VCaP (cell line): ENCODE results near the gene GPC1.

Experiments
- H3K27ac ChIP-seq: fragments of 450-650 bp; 2 replicates; pipeline ENCODE4 v1.5.1; 2017
- CTCF ChIP-seq: fragments of 450-650 bp; conservative IDR thresholded peaks from 2 replicates; pipeline ENCODE4 v1.5.1; 2017; ENCODE audit warnings: mild to moderate bottlenecking, moderate library complexity

GPC1 gene

GRCh38 chr2:240412211-240412861 is 23.1 kb upstream of the GPC1 start:
- H3K27ac ChIP-seq: no peak overlapping the region
- no peak for TF ChIP-seq CTCF

- no peak for TF ChIP-seq CTCF
Observed at GRCh38 chr2:240412975-240413812, 22.3 kb upstream of the GPC1 start.

GRCh38 chr2:240413813-240414429 is 21.5 kb upstream of the GPC1 start:
- TF ChIP-seq CTCF: no peak
- H3K27ac ChIP-seq: no peak overlapping the region

More at GRCh38 chr2:240412975-240413812, 22.3 kb upstream of the GPC1 start:
- no peak overlapping the region for H3K27ac ChIP-seq

GRCh38 chr2:240416821-240417220 is 18.6 kb upstream of the GPC1 start:
- H3K27ac ChIP-seq: no peak overlapping the region
- no peak for TF ChIP-seq CTCF

GRCh38 chr2:240418311-240418710 is 17.2 kb upstream of the GPC1 start:
- H3K27ac ChIP-seq: no peak overlapping the region
- no peak for TF ChIP-seq CTCF

- H3K27ac ChIP-seq: no peak overlapping the region
- TF ChIP-seq CTCF: no peak
Observed at GRCh38 chr2:240419271-240419670, 16.2 kb upstream of the GPC1 start.

GRCh38 chr2:240419723-240420122 is 15.7 kb upstream of the GPC1 start:
- TF ChIP-seq CTCF: no peak

More at GRCh38 chr2:240419723-240420122, 15.7 kb upstream of the GPC1 start:
- no peak overlapping the region for H3K27ac ChIP-seq
